WTC11 (cell line): Measurements from ENCODE around the gene PDCD10. TPM values are rescaled to one million over a fixed set of nuclear protein-coding genes. Genes with fewer than 3 reads are reported as not detected.

Experiments
- ATAC-seq: fragments of 200-7000 bp; cut with Tn5 transposase; 2 replicates; pipeline ENCODE4 v1.10.0; 2021; ENCODE audit warnings: mild to moderate bottlenecking, moderate library complexity
- CTCF ChIA-PET: fragments of 300-600 bp; sonication (Branson Sonifier 250); formaldehyde crosslinking; loops from one replicate; lab custom pipeline; 2021; ENCODE audit warnings: antibody characterized with exemption; lab: Charles Lee
- POLR2A ChIA-PET: fragments of 350-600 bp; sonication (Branson Sonifier 250); formaldehyde crosslinking; loops from one replicate; lab custom pipeline; 2021; ENCODE audit warnings: antibody characterized with exemption; lab: Charles Lee
- DNase-seq: peaks from one replicate; pipeline ENCODE4 v3.0.0; 2021; ENCODE audit warnings: low spot score
- H3K27ac Mint-ChIP-seq: 2 replicates; pipeline ENCODE4 v1.8.0; 2021; ENCODE audit warnings: mixed read lengths
- H3K27me3 Mint-ChIP-seq: 2 replicates; pipeline ENCODE4 v1.8.0; 2021; ENCODE audit warnings: low read depth, mild to moderate bottlenecking, moderate library complexity, mixed read lengths
- H3K36me3 Mint-ChIP-seq: 2 replicates; pipeline ENCODE4 v1.8.0; 2021; ENCODE audit warnings: mixed read lengths
- H3K4me1 Mint-ChIP-seq: 2 replicates; pipeline ENCODE4 v1.8.0; 2022; ENCODE audit warnings: mixed read lengths
- H3K4me3 Mint-ChIP-seq: 2 replicates; pipeline ENCODE4 v1.8.0; 2021; ENCODE audit warnings: mild to moderate bottlenecking, moderate library complexity, mixed read lengths
- H3K9me3 Mint-ChIP-seq: 2 replicates; pipeline ENCODE4 v1.8.0; 2021; ENCODE audit warnings: mixed read lengths
- AFF4 ChIP-seq: sonication (generic); formaldehyde crosslinking; IDR thresholded peaks from 2 replicates; pipeline ENCODE4 v1.8.1; 2023; ENCODE audit warnings: mild to moderate bottlenecking, missing genetic modification reagents, borderline replicate concordance
- ARID4B ChIP-seq: sonication (generic); formaldehyde crosslinking; IDR thresholded peaks from 2 replicates; pipeline ENCODE4 v1.8.0; 2023; ENCODE audit warnings: missing genetic modification reagents, mild to moderate bottlenecking, borderline replicate concordance
- CTCF ChIP-seq: fragments of 200-600 bp; IDR thresholded peaks from 2 replicates; pipeline ENCODE4 v1.8.0; 2022; ENCODE audit warnings: antibody characterized with exemption
- E2F1 ChIP-seq: sonication (generic); formaldehyde crosslinking; IDR thresholded peaks from 2 replicates; pipeline ENCODE4 v1.8.0; 2022; ENCODE audit warnings: mild to moderate bottlenecking, missing genetic modification reagents
- ELF4 ChIP-seq: sonication (generic); formaldehyde crosslinking; IDR thresholded peaks from 2 replicates; pipeline ENCODE4 v1.8.1; 2022; ENCODE audit warnings: low read depth, mild to moderate bottlenecking, moderate library complexity, missing genetic modification reagents
- ESRRA ChIP-seq: sonication (generic); formaldehyde crosslinking; IDR thresholded peaks from 2 replicates; pipeline ENCODE4 v1.8.1; 2022; ENCODE audit warnings: mild to moderate bottlenecking, missing genetic modification reagents, borderline replicate concordance
- JAZF1 ChIP-seq: fragments of 250-450 bp; sonication (Bioruptor Pico); IDR thresholded peaks from 2 replicates; pipeline ENCODE4 v1.9.0; 2021; ENCODE audit warnings: moderate library complexity, mild to moderate bottlenecking, inconsistent platforms
- MYBL2 ChIP-seq: sonication (generic); formaldehyde crosslinking; IDR thresholded peaks from 2 replicates; pipeline ENCODE4 v1.8.1; 2023; ENCODE audit warnings: mild to moderate bottlenecking, moderate library complexity, missing genetic modification reagents
- NR2C2 ChIP-seq: sonication (generic); formaldehyde crosslinking; IDR thresholded peaks from 2 replicates; pipeline ENCODE4 v1.8.0; 2022; ENCODE audit warnings: mild to moderate bottlenecking, missing genetic modification reagents
- STAT6 ChIP-seq: sonication (generic); formaldehyde crosslinking; conservative IDR thresholded peaks from 2 replicates; pipeline ENCODE4 v1.8.1; 2023; ENCODE audit warnings: mild to moderate bottlenecking, low read depth, missing genetic modification reagents, moderate library complexity
- TCF7 ChIP-seq: sonication (generic); formaldehyde crosslinking; IDR thresholded peaks from 2 replicates; pipeline ENCODE4 v1.8.0; 2022; ENCODE audit warnings: mild to moderate bottlenecking, low read depth, missing genetic modification reagents, moderate library complexity
- TEAD4 ChIP-seq: sonication (generic); formaldehyde crosslinking; IDR thresholded peaks from 2 replicates; pipeline ENCODE4 v1.8.0; 2022; ENCODE audit warnings: mild to moderate bottlenecking, missing genetic modification reagents
- ZNF317 ChIP-seq: sonication (generic); formaldehyde crosslinking; IDR thresholded peaks from 2 replicates; pipeline ENCODE4 v1.8.1; 2023; ENCODE audit warnings: low read depth, mild to moderate bottlenecking, moderate library complexity, missing genetic modification reagents, borderline replicate concordance
- ZNF396 ChIP-seq: fragments of 250-450 bp; sonication (Bioruptor Pico); IDR thresholded peaks from 2 replicates; pipeline ENCODE4 v1.8.0; 2021; ENCODE audit warnings: mild to moderate bottlenecking, moderate library complexity, borderline replicate concordance
- ZNF671 ChIP-seq: fragments of 250-450 bp; sonication (Bioruptor Pico); IDR thresholded peaks from 2 replicates; pipeline ENCODE4 v1.8.0; 2021; ENCODE audit warnings: mild to moderate bottlenecking
- total RNA-seq: library from RNA; stranded (reverse); gene quantifications from 3 replicates; pipeline ENCODE4 v1.2.3, GENCODE V29; 2021

Gene PDCD10
- total RNA-seq, 1 experiment from 2014 or later = 60.8 TPM

- no peak for TF ChIP-seq ZNF317 (CRISPR knock-in tag)
- TF ChIP-seq TCF7 (CRISPR knock-in tag) = no peak
- TF ChIP-seq ARID4B (CRISPR knock-in tag) = no peak
Observed at GRCh38 chr3:167709690-167710089, 25.0 kb downstream of the PDCD10 start (continued).

GRCh38 chr3:167705840-167706239, 28.9 kb downstream of the PDCD10 start:
- Mint-ChIP-seq H3K4me3 (no peak overlapping the region), H3K9me3 (no peaks in the 10 kb centered on the region), H3K27ac (peak overlapping the region; percentile 28), H3K4me1 (peaks cover 6% of the 10 kb centered on the region), H3K27me3 (no peaks in the 10 kb centered on the region), H3K36me3 (peaks cover 39% of the 10 kb centered on the region)
- TF ChIP-seq TCF7 (CRISPR knock-in tag) = no peak
- CTCF ChIA-PET = interaction anchor here (1.0 kb wide), 1 partner anchor 325 kb away, joined by 3 read pairs; no protein-coding TSS in a partner anchor
- POLR2A ChIA-PET = no interaction called here
- DNase-seq (no peak), ATAC-seq (no peak)

GRCh38 chr3:167700926-167701325, 33.8 kb downstream of the PDCD10 start:
- CTCF ChIA-PET = interaction anchor here (1.3 kb wide), 1 partner anchor 40 kb away, joined by 5 read pairs; no protein-coding TSS in a partner anchor
- ATAC-seq (no peak), DNase-seq (no peak)
- Mint-ChIP-seq H3K4me3 (no peak overlapping the region), H3K36me3 (peaks cover 12% of the 10 kb centered on the region), H3K4me1 (no peaks in the 10 kb centered on the region), H3K27ac (no peak overlapping the region), H3K27me3 (no peaks in the 10 kb centered on the region), H3K9me3 (no peaks in the 10 kb centered on the region)
- POLR2A ChIA-PET = no interaction called here
- TF ChIP-seq ZNF317 (CRISPR knock-in tag) (no peak), ELF4 (no peak), ESRRA (CRISPR knock-in tag) (no peak), JAZF1 (CRISPR knock-in tag) (no peak), CTCF (no peak), TEAD4 (CRISPR knock-in tag) (no peak), STAT6 (CRISPR knock-in tag) (no peak), ZNF396 (no peak), ZNF671 (CRISPR knock-in tag) (no peak), AFF4 (CRISPR knock-in tag) (no peak), E2F1 (CRISPR knock-in tag) (no peak), MYBL2 (CRISPR knock-in tag) (no peak), NR2C2 (CRISPR knock-in tag) (no peak)
